Astrocyte of the spinal cord (primary cell): ENCODE measurements around the gene PDGFRB.

Experiments used
- DNase-seq: peaks from one replicate; pipeline ENCODE4 v3.0.0; 2011; ENCODE audit warnings: low read depth, low spot score
- H3K4me3 ChIP-seq: 2 replicates; pipeline ENCODE4 v1.5.1; 2011; ENCODE audit warnings: low read depth, mild to moderate bottlenecking, low read length, moderate library complexity
- CTCF ChIP-seq: IDR thresholded peaks from 2 replicates; pipeline ENCODE4 v1.5.1; 2012; ENCODE audit warnings: low read depth, mild to moderate bottlenecking, low read length, inconsistent platforms
- in situ Hi-C: cut with HindIII; loops from 2 replicates; pipeline ENCODE4 v1.10.0; 2017; ENCODE audit warnings: low sequenced_read_pairs

Gene PDGFRB

GRCh38 chr5:150166037-150166649, 10.5 kb upstream of the PDGFRB start:
- in situ Hi-C loops: no loop called here
- no peak for TF ChIP-seq CTCF
- DNase-seq: no peak
- H3K4me3 ChIP-seq: no peak overlapping the region

- in situ Hi-C loops: no loop called here
- no peak overlapping the region for H3K4me3 ChIP-seq
- no peak for TF ChIP-seq CTCF
- DNase-seq: no peak
Observed at GRCh38 chr5:150164211-150164980, 8.8 kb upstream of the PDGFRB start.

GRCh38 chr5:150163547-150164059, 8.0 kb upstream of the PDGFRB start:
- peak; percentile 8 for TF ChIP-seq CTCF
- no peak for DNase-seq
- no peak overlapping the region for H3K4me3 ChIP-seq
- in situ Hi-C loops: no loop called here

GRCh38 chr5:150163035-150163434, 7.4 kb upstream of the PDGFRB start:
- in situ Hi-C loops: no loop called here
- DNase-seq: no peak
- no peak for TF ChIP-seq CTCF
- no peak overlapping the region for H3K4me3 ChIP-seq

- no peak for DNase-seq
- no peak overlapping the region for H3K4me3 ChIP-seq
- in situ Hi-C loops: no loop called here
- TF ChIP-seq CTCF: no peak
Observed at GRCh38 chr5:150162142-150162513, 6.5 kb upstream of the PDGFRB start.

GRCh38 chr5:150161242-150162141, 5.8 kb upstream of the PDGFRB start:
- peak; percentile 74 for DNase-seq
- in situ Hi-C loops: no loop called here
- no peak overlapping the region for H3K4me3 ChIP-seq
- peak; percentile 99 for TF ChIP-seq CTCF
